Parathyroid adenoma (tissue), 2 donors: ENCODE measurements around the gene SLTM.
"Not testable (repeated sequence)": the region's sequence is repeated elsewhere in the genome, so short reads cannot be mapped to it uniquely, and the experiment has no call there.

ENCODE experiments used
- H2AFZ ChIP-seq: fragments of 300-600 bp; sonication (generic); one replicate; pipeline ENCODE4 v1.7.0; 2017; ENCODE audit warnings: antibody characterized with exemption, mild to moderate bottlenecking
- H3K27ac ChIP-seq: fragments of 300-600 bp; sonication (generic); one replicate; pipeline ENCODE4 v1.7.0; 2017
- H3K27me3 ChIP-seq: fragments of 300-600 bp; sonication (generic); one replicate; pipeline ENCODE4 v1.7.0; 2017; ENCODE audit warnings: low read length; ENCODE audit not compliant: control insufficient read depth, insufficient read depth
- H3K36me3 ChIP-seq: fragments of 300-600 bp; sonication (generic); one replicate; pipeline ENCODE4 v1.7.0; 2017; ENCODE audit warnings: low read length; ENCODE audit not compliant: control insufficient read depth, insufficient read depth
- H3K4me1 ChIP-seq: fragments of 300-600 bp; sonication (generic); one replicate; pipeline ENCODE4 v1.7.0; 2017; ENCODE audit warnings: control low read depth
- H3K4me2 ChIP-seq: fragments of 300-600 bp; sonication (generic); one replicate; pipeline ENCODE4 v1.7.0; 2017; ENCODE audit warnings: low read length
- H3K4me3 ChIP-seq: fragments of 300-600 bp; sonication (generic); one replicate; pipeline ENCODE4 v1.7.0; 2017; ENCODE audit warnings: low read depth, low read length
- H3K79me2 ChIP-seq: fragments of 300-600 bp; sonication (generic); one replicate; pipeline ENCODE4 v1.7.0; 2017; ENCODE audit warnings: control low read depth
- H3K9ac ChIP-seq: fragments of 300-600 bp; sonication (generic); one replicate; pipeline ENCODE4 v1.7.0; 2017; ENCODE audit warnings: mild to moderate bottlenecking
- H3K9me3 ChIP-seq: fragments of 300-600 bp; sonication (generic); one replicate; pipeline ENCODE4 v1.7.0; 2017; ENCODE audit warnings: low read length; ENCODE audit not compliant: control insufficient read depth
- TF ChIP-seq, protein P1 (sequence below): fragments of 300-600 bp; sonication (generic); IDR thresholded peaks from one replicate; pipeline ENCODE4 v1.7.0; 2017; ENCODE audit warnings: antibody characterized with exemption, mild to moderate bottlenecking
- donor health status: primary hyperparathyroidism.

The SLTM gene

DNA sequence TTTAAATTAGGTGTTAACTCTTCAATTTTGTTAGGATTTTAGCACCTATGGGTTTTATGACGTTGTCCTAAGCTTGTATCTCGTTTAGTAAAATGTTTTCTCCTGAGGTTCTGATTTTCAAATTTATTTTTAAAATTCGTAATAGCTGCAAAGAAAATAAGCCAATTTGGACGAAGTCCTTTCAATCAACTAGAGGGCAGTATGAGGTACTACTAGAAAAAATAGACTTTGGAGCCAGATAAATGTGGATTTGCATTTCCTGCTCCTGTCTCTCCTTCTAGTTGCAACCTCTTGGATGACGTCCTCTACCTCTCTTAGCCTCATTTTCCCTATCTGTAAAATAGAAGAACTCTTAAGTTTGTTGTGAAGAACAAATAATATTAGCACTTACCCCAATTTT, 81.1 kb downstream of the SLTM start:
- H3K79me2 ChIP-seq = no peaks in the 10 kb centered on the region
- H3K4me3 ChIP-seq = no peak overlapping the region
- TF ChIP-seq, protein P1, sequence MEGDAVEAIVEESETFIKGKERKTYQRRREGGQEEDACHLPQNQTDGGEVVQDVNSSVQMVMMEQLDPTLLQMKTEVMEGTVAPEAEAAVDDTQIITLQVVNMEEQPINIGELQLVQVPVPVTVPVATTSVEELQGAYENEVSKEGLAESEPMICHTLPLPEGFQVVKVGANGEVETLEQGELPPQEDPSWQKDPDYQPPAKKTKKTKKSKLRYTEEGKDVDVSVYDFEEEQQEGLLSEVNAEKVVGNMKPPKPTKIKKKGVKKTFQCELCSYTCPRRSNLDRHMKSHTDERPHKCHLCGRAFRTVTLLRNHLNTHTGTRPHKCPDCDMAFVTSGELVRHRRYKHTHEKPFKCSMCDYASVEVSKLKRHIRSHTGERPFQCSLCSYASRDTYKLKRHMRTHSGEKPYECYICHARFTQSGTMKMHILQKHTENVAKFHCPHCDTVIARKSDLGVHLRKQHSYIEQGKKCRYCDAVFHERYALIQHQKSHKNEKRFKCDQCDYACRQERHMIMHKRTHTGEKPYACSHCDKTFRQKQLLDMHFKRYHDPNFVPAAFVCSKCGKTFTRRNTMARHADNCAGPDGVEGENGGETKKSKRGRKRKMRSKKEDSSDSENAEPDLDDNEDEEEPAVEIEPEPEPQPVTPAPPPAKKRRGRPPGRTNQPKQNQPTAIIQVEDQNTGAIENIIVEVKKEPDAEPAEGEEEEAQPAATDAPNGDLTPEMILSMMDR = no peak
- H3K9me3 ChIP-seq = no peaks in the 10 kb centered on the region
- no peaks in the 10 kb centered on the region for H3K4me1 ChIP-seq
- no peaks in the 10 kb centered on the region for H3K36me3 ChIP-seq
- H3K4me2 ChIP-seq = no peak overlapping the region
- no peaks in the 10 kb centered on the region for H3K27me3 ChIP-seq
- H3K27ac ChIP-seq = no peak overlapping the region
- H3K9ac ChIP-seq = no peak overlapping the region
- no peak overlapping the region for H2AFZ ChIP-seq

GRCh38 chr15:58851205-58851604, 82.3 kb downstream of the SLTM start:
- H3K9ac ChIP-seq, H3K4me1 ChIP-seq, H3K36me3 ChIP-seq, H3K27ac ChIP-seq, H3K9me3 ChIP-seq, H3K4me2 ChIP-seq, H3K27me3 ChIP-seq, H3K79me2 ChIP-seq, H3K4me3 ChIP-seq, H2AFZ ChIP-seq: not testable (repeated sequence)

GRCh38 chr15:58842713-58843396, 90.6 kb downstream of the SLTM start:
- Histone ChIP-seq H2AFZ (no peak overlapping the region), H3K79me2 (no peaks in the 10 kb centered on the region), H3K27ac (no peak overlapping the region), H3K9ac (no peak overlapping the region), H3K36me3 (no peaks in the 10 kb centered on the region), H3K9me3 (no peaks in the 10 kb centered on the region), H3K4me1 (no peaks in the 10 kb centered on the region), H3K4me2 (no peak overlapping the region), H3K4me3 (no peak overlapping the region), H3K27me3 (no peaks in the 10 kb centered on the region)
- TF ChIP-seq, protein P1 = no peak

GRCh38 chr15:58840048-58840447, 93.4 kb downstream of the SLTM start:
- Histone ChIP-seq H3K27me3 (no peaks in the 10 kb centered on the region), H2AFZ (no peak overlapping the region), H3K27ac (no peak overlapping the region), H3K4me3 (no peak overlapping the region), H3K4me1 (no peaks in the 10 kb centered on the region), H3K9ac (no peak overlapping the region), H3K4me2 (no peak overlapping the region), H3K79me2 (no peaks in the 10 kb centered on the region), H3K36me3 (no peaks in the 10 kb centered on the region), H3K9me3 (no peaks in the 10 kb centered on the region)
- TF ChIP-seq, protein P1 = no peak

DNA sequence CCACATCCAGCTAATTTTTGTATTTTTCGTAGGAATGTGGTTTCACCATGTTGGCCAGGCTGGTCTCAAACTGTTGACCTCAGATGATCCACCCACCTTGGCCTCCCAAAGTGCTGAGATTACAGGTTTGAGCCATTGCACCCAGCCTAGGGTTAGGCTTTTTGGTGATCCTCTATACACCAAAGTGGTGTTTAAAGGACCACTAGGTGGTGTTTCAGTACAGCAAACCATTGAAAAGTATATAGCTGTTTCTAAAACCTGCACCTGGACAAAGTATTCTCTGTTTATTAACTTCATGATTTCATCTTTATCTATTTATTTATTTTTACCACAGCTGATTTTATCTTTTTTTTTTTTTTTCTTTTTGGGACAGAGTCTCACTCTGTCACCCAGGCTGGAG, 94.0 kb downstream of the SLTM start:
- H3K9me3 ChIP-seq = no peaks in the 10 kb centered on the region
- H3K4me2 ChIP-seq = no peak overlapping the region
- TF ChIP-seq, protein P1 = no peak
- no peaks in the 10 kb centered on the region for H3K4me1 ChIP-seq
- no peaks in the 10 kb centered on the region for H3K36me3 ChIP-seq
- no peak overlapping the region for H3K9ac ChIP-seq
- no peak overlapping the region for H2AFZ ChIP-seq
- no peaks in the 10 kb centered on the region for H3K27me3 ChIP-seq
- no peak overlapping the region for H3K4me3 ChIP-seq
- H3K27ac ChIP-seq = no peak overlapping the region
- H3K79me2 ChIP-seq = no peaks in the 10 kb centered on the region

DNA sequence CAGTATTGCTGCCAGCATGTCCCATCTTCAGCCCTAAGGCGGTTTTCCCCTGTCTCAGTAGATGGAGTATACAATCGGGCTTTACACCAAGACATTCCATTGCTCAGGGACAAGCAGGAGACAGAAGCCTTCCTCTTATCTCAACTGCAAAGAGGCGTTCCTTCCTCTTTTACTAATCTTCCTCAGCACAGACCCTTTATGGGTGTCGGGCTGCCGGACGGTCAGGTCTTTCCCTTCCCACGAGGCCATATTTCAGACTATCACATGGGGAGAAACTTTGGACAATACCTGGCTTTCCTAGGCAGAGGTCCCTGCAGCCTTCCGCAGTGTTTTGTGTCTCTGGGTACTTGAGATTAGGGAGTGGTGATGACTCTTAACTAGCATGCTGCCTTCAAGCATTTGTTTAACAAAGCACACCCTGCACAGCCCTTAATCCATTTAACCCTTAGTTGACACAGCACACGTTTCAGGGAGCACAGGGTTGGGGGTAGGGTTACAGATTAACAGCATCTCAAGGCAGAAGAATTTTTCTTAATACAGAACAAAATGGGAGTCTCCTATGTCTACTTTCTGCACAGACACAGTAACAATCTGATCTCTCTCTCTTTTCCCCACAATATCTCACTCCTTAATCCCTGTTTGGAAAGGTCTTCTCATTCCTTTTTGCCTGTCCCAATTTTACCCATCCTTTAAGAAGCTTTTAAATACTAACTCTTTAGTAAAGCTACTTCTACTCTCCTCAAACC, 99.6 kb downstream of the SLTM start:
- not testable (repeated sequence) for H3K9me3 ChIP-seq, H3K36me3 ChIP-seq, H2AFZ ChIP-seq, H3K27me3 ChIP-seq, H3K4me1 ChIP-seq, H3K4me3 ChIP-seq, H3K27ac ChIP-seq, H3K9ac ChIP-seq, H3K4me2 ChIP-seq, H3K79me2 ChIP-seq
